ENCODE results near the gene RRP9. TPM values are rescaled to one million over a fixed set of nuclear protein-coding genes. Genes with fewer than 3 reads are reported as not detected.

Gene RRP9
- polyA plus RNA-seq, 3 donors, result 16.5 to 35.7 (median 18.0) TPM

DNA sequence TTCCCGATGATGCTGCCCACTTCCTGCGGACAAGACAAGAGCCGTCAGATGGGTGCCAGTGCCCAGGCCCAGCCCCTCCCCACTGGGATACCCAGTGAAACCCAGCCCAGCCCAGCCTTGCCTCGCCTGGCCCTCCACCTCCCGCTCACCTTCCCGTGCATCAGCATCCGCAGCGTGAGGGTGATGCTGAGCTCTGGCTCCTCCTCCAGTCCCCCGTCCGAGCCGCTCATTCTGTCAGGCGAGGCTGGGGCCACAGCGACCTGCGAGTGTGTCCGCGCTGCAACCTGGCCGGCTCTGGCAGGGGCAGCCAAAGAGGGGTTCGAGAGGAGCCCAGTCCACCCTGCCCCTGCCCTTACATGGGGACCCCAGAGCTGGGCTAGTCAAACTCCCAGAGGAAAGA, 19.3 kb upstream of the RRP9 start:
- H3K27ac ChIP-seq (ENCODE audit: low read depth, low read length), result no peak overlapping the region
- 89 to 94% (median 93%) methylated on average over 16 to 18 of the region's 18 CpGs for WGBS, 3 donors

DNA sequence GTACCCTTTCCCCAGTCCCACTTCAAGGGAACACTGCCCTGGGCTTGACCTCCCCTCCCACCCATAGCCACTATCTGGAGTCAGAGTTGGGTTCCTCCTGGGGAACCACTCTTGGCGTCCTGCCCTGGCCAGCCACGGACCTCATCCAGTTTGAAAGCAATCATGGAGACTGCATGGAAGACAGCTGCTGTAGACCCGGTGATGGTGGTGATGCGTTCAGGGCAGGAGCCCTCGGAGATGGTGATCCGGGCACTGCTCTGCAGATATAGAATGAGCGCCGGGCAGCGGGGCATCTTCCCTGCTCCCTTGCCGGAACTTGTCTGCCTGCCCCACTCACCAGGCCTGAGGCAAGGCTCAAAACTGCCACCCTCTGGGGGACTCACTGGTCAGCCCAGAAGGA, 18.7 kb upstream of the RRP9 start:
- H3K27ac ChIP-seq (ENCODE audit: low read depth, low read length), result no peak overlapping the region
- 83 to 88% (median 84%) methylated on average over 10 of the region's 10 CpGs for WGBS, 3 donors

DNA sequence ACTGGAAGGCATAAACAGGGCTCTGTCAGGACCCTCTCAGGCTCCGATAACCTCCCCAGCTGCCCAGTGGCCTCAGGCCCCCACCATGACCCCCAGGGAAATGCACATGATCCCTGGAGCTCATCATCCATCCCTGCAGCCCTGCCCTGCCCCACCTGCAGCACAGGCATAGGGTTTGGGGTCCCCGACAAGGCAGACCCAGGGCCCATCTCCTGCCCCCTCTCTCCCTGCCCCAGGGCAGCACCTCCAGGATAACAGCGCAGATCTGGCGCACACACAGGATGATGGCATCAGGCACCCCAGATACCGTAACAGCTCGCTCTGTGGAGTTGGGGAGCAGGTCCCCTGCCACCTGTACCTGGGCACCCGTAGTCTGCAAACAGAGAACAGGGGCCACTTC, 17.9 kb upstream of the RRP9 start:
- H3K27ac ChIP-seq (ENCODE audit: low read depth, low read length), result no peak overlapping the region
- WGBS, 3 donors, result 97 to 99% (median 99%) methylated on average over 7 of the region's 7 CpGs

DNA sequence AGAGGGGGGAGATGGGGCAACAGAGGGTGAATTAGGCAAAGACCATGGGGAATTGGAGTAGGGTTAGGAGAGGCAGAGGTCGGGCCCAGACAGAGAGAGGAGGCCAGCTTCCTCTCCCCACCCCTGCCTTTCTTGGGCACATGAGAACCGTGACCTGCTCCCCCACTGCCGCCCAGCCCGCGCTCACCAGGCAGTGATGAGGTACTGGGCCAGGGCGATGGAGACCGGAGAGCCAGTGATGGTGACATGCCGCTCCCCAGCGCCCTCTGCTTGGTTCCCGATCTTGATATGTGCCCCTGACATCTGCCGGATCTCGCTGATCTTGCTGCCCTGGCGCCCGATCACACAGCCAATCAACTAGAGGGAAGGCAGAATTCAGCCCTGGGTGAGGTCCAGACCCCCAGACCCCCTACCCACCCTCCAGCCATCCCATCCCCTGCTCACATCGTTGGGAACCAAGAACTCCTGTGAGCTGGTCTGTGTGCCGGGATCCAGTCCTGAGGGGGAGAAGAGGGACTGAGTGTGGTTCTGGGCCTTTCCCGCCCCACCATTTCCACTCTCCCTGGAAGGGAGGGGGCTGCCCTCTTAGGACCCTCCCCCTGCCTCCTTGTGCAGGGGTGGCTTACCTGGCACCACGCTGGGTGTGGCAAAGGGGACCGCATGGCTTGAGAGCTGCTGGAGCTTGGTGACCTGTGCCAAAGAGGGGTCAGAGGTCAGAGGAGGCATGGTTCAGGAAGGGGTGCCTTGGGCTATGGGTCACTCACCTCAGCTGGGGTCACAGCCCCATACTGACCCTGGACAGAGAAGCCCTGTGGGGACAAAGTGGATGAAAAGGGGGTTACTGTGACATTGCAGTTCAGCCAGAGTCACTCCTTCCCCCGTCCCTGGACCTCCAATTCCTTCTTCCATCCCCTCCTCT, 17.2 kb upstream of the RRP9 start:
- no peak overlapping the region for H3K27ac ChIP-seq (ENCODE audit: low read depth, low read length)
- 93 to 97% (median 96%) methylated on average over 20 of the region's 20 CpGs for WGBS, 3 donors

DNA sequence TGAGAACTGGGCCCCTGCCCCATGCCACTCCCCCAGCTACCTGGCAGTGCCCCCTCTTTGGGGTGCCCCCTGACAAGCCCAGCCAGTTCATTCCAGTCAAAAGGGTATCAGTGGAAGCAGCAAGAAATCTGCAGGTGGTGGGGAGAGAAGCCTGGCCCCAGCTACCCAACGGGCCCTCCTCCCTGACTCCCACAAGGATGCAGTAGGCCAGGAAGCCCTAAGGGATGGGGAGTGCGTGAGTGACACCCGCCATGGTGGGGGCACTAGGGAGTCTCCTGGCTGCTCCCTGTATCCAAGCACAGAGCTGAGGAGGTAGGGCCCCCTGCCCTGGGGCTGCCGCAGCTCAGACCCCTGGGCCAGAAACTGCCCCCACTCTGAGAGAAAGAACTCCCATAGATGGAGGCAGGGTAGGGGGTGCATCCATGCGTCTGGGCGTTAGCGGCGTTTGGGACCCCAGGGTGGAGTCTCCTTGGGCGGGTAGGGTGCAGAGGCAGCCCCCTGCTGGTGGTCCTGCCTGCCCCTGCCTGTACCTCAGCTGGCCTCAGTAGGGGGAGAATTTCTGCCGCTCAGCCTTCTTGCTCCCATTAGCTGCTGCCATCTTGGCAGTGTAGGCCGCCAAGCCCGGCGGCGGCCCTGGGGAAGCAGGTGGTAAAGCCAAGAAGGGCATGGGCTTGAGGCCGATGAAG, 16.0 kb upstream of the RRP9 start:
- 94 to 96% (median 96%) methylated on average over 15 of the region's 15 CpGs for WGBS, 3 donors
- no peak overlapping the region for H3K27ac ChIP-seq (ENCODE audit: low read depth, low read length)

DNA sequence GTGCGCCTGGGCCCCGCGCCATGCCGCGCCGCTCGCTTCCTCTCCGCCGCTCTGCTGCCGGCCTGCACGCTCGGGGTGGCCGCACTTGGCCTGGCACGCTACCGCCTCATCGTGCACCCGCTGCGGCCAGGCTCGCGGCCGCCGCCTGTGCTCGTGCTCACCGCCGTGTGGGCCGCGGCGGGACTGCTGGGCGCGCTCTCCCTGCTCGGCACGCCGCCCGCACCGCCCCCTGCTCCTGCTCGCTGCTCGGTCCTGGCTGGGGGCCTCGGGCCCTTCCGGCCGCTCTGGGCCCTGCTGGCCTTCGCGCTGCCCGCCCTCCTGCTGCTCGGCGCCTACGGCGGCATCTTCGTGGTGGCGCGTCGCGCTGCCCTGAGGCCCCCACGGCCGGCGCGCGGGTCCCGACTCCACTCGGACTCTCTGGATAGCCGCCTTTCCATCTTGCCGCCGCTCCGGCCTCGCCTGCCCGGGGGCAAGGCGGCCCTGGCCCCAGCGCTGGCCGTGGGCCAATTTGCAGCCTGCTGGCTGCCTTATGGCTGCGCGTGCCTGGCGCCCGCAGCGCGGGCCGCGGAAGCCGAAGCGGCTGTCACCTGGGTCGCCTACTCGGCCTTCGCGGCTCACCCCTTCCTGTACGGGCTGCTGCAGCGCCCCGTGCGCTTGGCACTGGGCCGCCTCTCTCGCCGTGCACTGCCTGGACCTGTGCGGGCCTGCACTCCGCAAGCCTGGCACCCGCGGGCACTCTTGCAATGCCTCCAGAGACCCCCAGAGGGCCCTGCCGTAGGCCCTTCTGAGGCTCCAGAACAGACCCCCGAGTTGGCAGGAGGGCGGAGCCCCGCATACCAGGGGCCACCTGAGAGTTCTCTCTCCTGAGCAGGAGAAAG, 14.4 kb upstream of the RRP9 start:
- no peak overlapping the region for H3K27ac ChIP-seq (ENCODE audit: low read depth, low read length)
- WGBS, 3 donors, result 5 to 6% (median 6%) methylated on average over 74 to 97 of the region's 97 CpGs

DNA sequence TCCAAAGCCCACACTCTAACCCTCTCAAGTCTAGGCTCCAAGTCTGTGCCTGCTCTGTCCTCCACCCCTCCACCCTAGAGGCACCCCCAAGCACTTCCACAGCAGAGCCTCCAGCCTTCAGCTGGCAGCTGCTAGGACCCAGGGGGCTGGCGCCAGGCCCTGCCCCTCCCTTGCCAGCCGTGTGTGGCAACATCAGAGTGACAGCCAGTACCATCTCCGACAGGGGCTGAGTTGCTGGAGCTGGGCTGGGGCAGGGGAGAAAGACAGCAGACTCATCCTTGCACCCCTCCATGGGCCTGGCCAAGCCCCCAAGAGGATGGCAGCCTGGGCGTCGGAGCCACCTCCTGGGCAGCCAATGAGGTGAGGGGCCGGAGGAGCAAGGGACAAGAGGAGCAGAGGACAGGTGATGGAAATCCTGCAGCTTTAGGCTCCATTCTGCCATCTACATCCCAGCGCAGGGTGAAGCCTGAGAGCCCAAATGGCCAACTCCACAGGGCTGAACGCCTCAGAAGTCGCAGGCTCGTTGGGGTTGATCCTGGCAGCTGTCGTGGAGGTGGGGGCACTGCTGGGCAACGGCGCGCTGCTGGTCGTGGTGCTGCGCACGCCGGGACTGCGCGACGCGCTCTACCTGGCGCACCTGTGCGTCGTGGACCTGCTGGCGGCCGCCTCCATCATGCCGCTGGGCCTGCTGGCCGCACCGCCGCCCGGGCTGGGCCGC, 13.6 kb upstream of the RRP9 start, which contains the start of gene GPR62:
GPR62 (plus strand) TSS at position 207 of the 718 bp plus-strand sequence; CDS start at position 479, 272 bp downstream.
- WGBS, 3 donors, result 26 to 37% (median 26%) methylated on average over 30 to 33 of the region's 33 CpGs
- no peak within 1 kb of the TSS for H3K27ac ChIP-seq (ENCODE audit: low read depth, low read length)

DNA sequence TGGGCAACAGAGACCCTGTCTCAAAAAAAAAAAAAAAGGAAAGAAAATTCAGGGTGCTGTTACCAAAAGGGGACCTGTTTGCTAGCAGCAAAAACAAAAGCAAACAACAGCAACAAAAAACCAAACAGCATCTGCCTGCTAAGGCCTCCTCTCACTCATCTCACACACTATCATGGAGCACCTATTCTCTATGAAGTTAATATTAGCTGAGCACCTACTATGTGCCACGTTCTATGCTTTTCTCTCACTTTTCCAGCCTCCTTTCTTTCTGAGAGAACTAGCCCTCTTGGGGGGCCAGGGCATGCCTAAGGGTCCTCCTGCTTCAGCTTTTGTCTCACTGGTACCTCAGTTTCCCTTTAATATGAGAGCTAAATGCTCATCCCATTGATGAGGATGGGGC, 13.0 kb upstream of the RRP9 start:
- whole genome bisulfite sequencing, 3 donors, result 67 to 89% (median 76%) methylated on average over 1 of the region's 1 CpG
- H3K27ac ChIP-seq (ENCODE audit: low read depth, low read length), result no peak overlapping the region

DNA sequence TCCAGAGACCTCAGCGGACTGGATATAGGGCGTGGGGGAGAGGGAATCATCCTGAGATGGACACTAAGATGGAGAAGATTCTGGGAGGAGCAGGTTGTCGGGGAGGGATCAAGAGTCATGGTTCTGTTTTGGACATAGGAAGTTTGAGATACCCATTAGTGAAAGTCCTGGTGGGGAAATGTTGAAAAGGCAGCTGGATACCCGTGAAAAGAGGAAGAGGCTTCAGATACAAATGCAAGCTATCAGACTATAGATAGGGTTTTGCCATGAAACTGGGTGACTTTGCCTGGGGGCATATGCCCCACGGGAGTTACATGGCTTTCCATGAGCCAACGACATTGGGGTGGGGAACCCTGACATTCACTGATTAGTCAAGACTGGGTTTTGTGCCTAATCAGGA, 12.4 kb upstream of the RRP9 start:
- WGBS, 3 donors, result 60 to 79% (median 73%) methylated on average over 6 of the region's 6 CpGs

DNA sequence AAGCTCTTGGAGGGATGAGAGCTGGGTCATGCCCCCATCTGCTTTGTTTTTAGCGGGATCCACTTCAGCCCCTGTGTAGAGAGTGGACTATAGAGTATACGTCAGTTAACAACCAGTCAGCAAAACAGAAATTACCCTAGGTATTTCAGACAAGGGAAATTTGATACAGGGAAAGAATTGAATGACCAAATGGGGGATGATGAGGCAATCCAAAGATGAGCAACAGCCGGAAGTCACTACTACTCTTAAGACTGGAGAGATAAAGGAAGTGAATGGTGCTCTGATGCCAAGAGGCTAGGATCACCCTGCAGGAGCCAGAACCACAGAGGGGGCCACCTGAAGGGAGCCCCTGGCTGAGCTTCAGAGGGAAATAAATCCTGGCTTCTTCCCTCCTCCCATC, 11.7 kb upstream of the RRP9 start:
- 45 to 67% (median 51%) methylated on average over 3 of the region's 3 CpGs for WGBS, 3 donors

More for the DNA sequence above, 12.4 kb upstream of the RRP9 start:
- H3K27ac ChIP-seq (ENCODE audit: low read depth, low read length), result no peak overlapping the region

DNA sequence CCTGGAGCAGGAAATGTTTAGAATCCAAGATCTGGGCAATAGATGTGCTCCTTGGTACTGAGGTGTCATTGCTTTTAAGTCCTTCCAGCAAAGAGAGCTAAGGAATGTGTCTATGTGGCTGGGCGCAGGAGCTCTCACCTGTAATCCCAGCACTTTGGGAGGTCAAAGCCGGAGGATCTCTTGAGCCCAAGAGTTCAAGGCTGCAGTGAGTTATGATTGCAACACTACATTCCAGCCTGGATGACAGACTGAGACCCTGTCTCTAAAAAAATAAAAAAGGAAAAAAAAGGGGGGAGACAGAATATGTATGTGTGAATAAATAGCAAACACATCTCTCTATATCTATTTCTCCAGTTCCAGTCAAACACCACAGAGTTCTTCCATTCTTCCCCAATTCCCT, 9.2 kb upstream of the RRP9 start:
- WGBS, 3 donors, result 79 to 94% (median 92%) methylated on average over 2 of the region's 2 CpGs
- no peak overlapping the region for H3K27ac ChIP-seq (ENCODE audit: low read depth, low read length)

More for the DNA sequence above, 11.7 kb upstream of the RRP9 start:
- no peak overlapping the region for H3K27ac ChIP-seq (ENCODE audit: low read depth, low read length)

DNA sequence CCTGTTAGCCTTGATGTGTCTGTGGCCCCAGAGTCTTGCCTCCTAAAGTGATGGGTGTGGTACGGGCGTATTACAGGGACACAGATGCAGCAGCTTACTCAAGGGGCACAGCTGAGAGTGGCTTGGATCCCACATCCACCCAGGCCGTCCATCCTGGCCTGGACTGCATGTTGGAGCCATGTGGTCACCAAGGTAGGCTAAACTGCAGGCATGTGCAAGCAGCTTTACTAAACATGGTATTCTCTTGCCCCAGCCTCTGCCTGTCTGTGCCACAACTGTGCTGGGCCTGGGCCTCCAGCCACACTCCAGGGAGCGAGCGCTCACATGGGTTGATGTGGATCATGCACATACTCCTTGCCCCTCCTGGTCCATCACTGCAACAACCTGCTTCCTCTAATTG, 7.4 kb upstream of the RRP9 start:
- H3K27ac ChIP-seq (ENCODE audit: low read depth, low read length), result no peak overlapping the region
- 81 to 94% (median 90%) methylated on average over 5 of the region's 5 CpGs for WGBS, 3 donors

DNA sequence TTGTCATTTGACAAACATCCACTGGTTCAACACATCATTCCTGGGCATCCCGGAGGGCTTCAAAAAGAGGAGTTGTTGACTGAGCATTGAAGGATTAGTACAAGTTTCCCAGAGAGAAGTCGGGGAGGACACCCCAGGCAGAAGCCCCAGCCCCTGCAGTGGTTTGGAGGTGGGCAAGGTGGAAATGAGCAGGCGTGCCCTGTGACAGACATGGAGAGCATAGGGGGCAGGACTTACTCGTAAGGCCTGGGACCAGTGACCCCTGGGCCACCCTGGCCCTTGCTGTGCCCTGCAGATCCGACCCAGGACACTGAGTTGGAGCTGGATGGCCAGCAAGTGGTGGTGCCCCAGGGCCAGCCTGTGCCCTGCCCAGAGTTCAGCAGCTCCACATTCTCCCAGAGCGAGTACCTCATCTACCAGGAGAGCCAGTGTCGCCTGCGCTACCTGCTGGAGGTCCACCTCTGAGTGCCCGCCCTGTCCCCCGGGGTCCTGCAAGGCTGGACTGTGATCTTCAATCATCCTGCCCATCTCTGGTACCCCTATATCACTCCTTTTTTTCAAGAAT, 6.4 kb upstream of the RRP9 start:
- no peak overlapping the region for H3K27ac ChIP-seq (ENCODE audit: low read depth, low read length)
- 89 to 91% (median 91%) methylated on average over 10 of the region's 10 CpGs for WGBS, 3 donors

DNA sequence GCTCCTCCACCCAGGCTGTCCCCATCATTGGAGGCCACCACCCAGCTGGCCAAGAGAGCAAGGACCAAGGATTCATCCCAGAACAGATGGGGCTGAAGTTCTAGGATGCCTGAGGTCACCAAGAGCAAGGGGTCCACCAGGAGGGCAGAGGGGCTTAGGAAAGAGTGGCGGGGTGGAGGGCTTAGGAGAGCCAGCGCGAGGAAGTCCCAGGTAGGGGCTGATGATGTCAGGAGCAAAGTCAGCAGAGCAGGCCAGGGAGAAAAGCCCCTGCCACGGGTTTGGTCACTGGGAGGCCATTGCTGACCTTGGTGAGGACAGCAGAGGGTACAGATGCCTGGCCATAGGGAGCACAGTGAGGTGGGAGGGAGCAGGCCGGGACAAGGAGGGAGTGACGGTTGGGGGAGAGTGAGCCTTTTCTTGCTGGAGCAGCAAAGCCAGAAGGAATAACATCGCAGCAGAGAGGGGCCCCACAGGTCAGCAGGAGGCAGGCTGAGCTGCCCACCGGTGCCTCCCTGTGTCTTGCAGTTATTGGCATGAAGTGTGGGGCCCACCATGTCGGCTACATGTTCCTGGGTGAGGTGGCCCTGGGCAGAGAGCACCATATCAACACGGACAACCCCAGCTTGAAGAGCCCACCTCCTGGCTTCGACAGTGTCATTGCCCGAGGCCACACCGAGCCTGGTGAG, 5.7 kb upstream of the RRP9 start:
- no peak overlapping the region for H3K27ac ChIP-seq (ENCODE audit: low read depth, low read length)
- WGBS, 3 donors, result 68 to 85% (median 82%) methylated on average over 11 to 13 of the region's 13 CpGs

DNA sequence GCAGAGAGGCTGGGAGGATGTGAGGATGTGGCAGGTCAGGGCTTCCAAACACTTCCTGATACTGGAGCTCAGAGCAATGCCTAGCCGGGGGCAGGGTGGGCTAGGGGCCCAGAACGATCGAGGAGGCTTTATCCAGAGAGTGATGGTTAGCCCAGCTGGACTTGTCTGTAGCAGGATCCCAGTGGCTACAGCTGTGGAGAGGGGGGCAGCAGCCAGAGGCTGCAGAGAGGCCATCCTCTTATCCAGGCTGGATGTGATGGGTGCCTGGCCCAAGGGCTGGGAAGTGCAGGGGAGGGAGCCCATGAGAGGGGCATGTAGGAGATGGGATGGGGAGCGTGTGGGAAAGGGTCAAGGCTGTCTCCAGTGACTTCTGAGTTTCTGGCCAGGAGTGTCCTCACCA, 5.1 kb upstream of the RRP9 start:
- WGBS, 3 donors, result 75 to 83% (median 80%) methylated on average over 4 of the region's 4 CpGs
- no peak overlapping the region for H3K27ac ChIP-seq (ENCODE audit: low read depth, low read length)

DNA sequence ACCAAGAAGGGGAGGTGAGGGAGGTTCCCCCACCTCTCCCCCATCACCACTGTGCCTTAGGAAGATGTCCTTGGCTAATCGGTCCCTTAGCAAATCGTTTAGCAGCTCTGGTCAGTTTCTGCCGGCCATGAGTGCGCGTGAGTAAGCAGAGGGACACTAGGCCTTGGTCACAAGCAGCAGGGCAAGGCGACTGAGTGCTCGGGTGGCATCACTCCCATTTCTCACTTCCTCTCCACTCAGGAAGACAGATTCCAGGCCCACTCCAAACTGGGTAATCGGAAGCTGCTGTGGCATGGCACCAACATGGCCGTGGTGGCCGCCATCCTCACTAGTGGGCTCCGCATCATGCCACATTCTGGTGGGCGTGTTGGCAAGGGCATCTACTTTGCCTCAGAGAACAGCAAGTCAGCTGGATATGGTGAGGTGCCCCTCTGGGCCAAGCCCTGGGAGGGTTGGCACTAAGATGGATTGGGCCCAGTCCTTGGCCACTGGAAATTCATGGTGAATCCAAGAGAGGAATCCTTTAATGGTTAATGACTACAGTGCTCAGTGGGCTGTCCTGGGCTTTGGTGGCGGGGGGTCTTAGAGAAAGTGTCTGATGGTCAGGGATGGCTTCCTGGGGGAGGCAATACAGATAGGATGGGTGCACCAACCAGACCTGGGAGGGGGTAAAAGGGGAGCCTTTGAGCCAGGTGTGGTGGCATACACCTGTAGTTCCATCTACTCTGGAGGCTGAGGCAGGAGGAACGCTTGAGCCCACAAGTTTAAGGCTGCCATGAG, 4.4 kb upstream of the RRP9 start:
- no peak overlapping the region for H3K27ac ChIP-seq (ENCODE audit: low read depth, low read length)
- WGBS, 3 donors, result 89 to 93% (median 91%) methylated on average over 14 of the region's 14 CpGs
